Heart left ventricle (tissue), 13 donors: ENCODE data around the gene SRP68.

Experiments
- POLR2A ChIP-seq, 2 donors: fragments of 450-650 bp; IDR thresholded peaks; one replicate each; pipeline ENCODE4 v1.6.1; 2017; ENCODE audit warnings: antibody characterized with exemption in 2 of 2, mild to moderate bottlenecking in 2 of 2, moderate library complexity in 2 of 2
- TF ChIP-seq, protein P1 (sequence below), 12 donors: fragments of 200-600 bp; sonication (generic) in 4 of 12; IDR thresholded peaks; one replicate each; pipeline versions ENCODE4 v1.5.0 to v1.8.0; 2018 to 2022; ENCODE audit warnings: antibody characterized with exemption in 12 of 12, mild to moderate bottlenecking in 5 of 12
- donor health status: ischemic (EF 13 %, LVEDD 7.1; RV severe dilation, severe dysfunction).
- donor health status: DM: no; HTN: yes; CAD: no.
- donor health status: DM: no; HTN: no; CAD: no.
- donor health status: ischemic (EF 25% LVEDD 6.9; RV normal size, moderate dysfunction).
- donor health status: ischemic (EF 25% LVEDD 5.7; RV mildly dilated, moderate dysfunction).
- donor health status: ischemic (EF 35%, LVEDD 5.7; RV mildly dilated, moderate dysfunction).
- donor health status: nonischemic (EF 11% LVEDD 7.7; RV severe dilation, severe dysfunction).
- donor health status: DM: yes; HTN: yes; CAD: no.
- donor health status: PGD.
- donor health status: ischemic (EF 29% LVEDD 5.4; RV normal size, mild dysfunction).
- donor health status: nonischemic (EF 23%, LVEDD 6.1; RV moderate dilation, normal function).

DNA sequence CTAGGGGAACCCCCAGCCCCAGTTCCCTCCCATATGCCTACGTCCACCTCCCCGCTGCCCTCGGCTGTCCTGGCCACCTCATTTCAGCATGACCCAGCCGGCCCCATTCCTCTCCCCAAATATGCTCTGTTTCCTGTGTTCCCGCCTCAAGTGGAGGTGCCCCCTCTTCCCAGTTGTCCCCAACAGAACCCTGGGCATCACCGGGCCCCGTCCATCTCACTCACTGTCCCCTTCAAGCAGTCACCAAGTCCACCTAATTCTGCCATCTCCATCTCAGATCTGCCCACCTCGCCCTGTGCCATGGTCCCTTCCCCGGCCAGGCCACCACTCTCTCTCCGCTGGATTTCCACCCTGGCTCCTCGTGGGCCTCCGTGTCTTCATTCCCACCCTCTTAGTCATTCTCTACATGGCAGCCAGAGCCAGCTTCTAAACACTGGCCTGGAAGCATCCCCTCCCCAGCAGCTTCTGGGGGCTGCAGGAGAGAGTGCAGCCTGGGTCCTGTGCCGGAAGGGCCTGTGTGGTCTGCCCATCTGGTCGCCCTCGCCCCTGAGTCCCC is 58.9 kb downstream of the SRP68 start:
- no peak for TF ChIP-seq POLR2A (IDR thresholded peaks at IDR 0.05)
- TF ChIP-seq, protein P1, sequence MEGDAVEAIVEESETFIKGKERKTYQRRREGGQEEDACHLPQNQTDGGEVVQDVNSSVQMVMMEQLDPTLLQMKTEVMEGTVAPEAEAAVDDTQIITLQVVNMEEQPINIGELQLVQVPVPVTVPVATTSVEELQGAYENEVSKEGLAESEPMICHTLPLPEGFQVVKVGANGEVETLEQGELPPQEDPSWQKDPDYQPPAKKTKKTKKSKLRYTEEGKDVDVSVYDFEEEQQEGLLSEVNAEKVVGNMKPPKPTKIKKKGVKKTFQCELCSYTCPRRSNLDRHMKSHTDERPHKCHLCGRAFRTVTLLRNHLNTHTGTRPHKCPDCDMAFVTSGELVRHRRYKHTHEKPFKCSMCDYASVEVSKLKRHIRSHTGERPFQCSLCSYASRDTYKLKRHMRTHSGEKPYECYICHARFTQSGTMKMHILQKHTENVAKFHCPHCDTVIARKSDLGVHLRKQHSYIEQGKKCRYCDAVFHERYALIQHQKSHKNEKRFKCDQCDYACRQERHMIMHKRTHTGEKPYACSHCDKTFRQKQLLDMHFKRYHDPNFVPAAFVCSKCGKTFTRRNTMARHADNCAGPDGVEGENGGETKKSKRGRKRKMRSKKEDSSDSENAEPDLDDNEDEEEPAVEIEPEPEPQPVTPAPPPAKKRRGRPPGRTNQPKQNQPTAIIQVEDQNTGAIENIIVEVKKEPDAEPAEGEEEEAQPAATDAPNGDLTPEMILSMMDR (IDR thresholded peaks at IDR 0.05), result no peak
